ENCODE results near the gene B3GAT3.

- TF ChIP-seq CTCF (IDR thresholded peaks at IDR 0.05) (no peak), POLR2A (IDR thresholded peaks at IDR 0.05) (no peak)
Measured at GRCh38 chr11:62595124-62595523, 26.7 kb downstream of the B3GAT3 start.
